OCI-M2 (cell line): Measurements from ENCODE around the gene OR11H6.
"Not testable (repeated sequence)": the region's sequence is repeated elsewhere in the genome, so short reads cannot be mapped to it uniquely, and the experiment has no call there.

Source experiments
- DNase-seq: peaks from one replicate; lab custom pipeline; 2025; ENCODE audit not compliant: unreplicated experiment; lab: John Stamatoyannopoulos, UW

OR11H6 gene

GRCh38 chr14:20223410-20223809 is at the start of gene OR11H6:
OR11H6 (plus strand) TSS chr14:20223710; CDS start chr14:20223710, 0 bp downstream.
- no peak for DNase-seq

GRCh38 chr14:20174205-20174604 is 49.3 kb upstream of the OR11H6 start:
- DNase-seq = not testable (repeated sequence)

GRCh38 chr14:20176330-20176729 is 47.2 kb upstream of the OR11H6 start:
- DNase-seq = no peak

DNA sequence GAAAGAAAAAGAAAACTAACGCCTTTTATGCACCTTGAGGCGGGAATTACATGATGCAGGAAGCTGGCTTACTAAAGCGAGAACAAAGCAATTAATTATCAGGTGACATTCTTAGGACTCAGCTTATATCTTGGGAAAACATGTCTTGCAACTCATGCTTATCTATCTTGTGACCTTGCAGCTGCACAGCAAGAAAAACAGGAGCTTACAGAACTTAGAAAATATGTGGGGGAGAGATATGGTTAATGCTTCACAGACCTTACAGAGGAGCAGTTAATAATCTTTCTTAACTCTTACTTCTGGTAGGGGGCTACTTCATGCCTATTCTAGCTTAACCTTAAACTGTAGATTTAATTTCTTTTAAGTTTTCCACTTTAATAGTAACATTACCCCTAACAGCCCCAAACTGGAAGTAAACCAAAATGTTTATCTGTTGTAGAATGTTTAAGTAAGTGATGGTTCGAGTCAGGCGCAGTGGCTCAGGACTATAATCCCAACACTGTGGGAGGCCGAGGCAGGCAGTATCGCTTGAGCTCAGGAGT is 46.0 kb upstream of the OR11H6 start:
- DNase-seq = peak; percentile 74

GRCh38 chr14:20179218-20179617 is 44.3 kb upstream of the OR11H6 start:
- DNase-seq = no peak

- no peak for DNase-seq
Observed at GRCh38 chr14:20179880-20180279, 43.6 kb upstream of the OR11H6 start.

- DNase-seq = no peak
Observed at GRCh38 chr14:20180486-20180885, 43.0 kb upstream of the OR11H6 start.

DNA sequence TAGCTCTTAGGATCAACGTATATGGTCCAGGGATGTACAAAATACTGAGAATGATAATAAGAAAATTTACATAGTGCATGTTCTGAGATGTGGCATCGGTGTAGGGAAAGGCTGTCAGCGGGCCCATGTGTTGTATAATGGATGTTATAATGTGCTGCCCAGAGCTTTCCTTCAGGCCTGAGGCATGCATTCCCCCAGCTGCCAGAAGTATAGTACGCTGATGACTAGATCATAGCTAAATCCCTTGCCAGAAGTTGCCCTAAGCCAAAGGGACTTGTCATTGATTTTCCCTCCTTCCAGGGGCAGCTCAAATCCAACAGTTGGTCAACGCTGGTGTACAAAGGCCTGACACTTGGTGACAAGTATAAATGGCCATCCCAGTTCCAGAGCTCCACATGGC is 39.3 kb upstream of the OR11H6 start:
- DNase-seq = no peak

DNA sequence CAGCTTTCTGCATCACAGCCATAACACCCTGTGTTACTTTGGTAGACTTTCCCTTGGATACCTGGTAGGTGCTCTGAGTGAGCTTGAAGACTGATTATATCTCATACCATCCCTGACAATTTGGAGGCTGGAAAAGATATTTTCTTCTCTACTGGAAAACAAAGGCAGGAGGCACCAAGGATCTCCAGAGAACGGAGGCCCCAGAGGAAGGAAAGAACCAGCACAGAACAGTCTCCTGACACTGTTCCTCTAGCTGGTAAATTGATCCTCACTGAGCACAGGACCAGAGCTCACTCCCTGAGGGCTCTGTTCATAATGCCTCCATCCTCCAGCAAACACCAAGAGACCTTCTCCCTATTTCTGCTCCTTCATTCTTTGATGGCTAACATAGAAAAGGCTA is 32.9 kb upstream of the OR11H6 start, which contains the start of gene OR11G2:
Gene OR11G2 (plus strand): TSS at position 301 of the 400 bp plus-strand sequence. CDS start 6,542 bp downstream, outside the sequence.
- no peak for DNase-seq

- DNase-seq = no peak
Observed at GRCh38 chr14:20191396-20191795, 32.1 kb upstream of the OR11H6 start.

DNA sequence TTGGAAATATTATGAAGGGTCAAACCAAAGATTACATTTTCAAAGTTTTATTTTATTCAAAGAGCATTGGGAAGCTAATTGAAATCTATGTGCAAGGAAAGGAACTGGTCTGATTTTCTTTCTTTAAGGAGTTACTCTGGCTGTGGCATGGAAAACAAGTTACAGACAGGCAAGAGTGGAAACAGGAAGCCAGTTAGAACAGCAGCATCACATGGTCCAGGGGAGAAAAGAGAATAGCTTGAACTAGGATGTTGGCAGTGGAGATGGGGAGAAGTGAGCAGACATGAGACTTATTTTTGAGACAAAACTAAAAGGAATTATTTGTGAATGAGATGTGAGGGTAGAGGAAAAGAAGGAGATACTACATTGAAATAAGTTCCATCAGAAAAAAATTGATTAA is 29.4 kb upstream of the OR11H6 start:
- no peak for DNase-seq

- not testable (repeated sequence) for DNase-seq
Observed at GRCh38 chr14:20195170-20195569, 28.3 kb upstream of the OR11H6 start.

DNA sequence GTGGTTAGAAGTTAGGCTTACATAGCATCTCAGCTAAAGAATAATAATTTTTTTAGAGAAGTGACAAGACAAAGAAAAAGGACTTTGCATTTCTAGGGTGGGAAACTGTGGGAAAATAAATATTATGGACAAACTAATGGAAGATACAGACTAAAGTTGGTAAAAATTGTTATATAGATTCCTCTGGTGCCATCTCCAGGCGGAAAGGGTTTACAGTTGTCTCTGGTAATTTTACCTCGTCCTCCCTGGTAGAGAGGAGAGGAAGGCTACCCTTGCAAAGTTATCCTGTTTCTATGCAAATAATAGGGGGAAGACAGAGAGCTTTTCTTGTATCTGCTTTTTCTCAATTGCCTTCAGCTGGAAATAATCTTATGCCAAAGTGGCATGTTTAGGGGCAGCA is 27.6 kb upstream of the OR11H6 start:
- no peak for DNase-seq

DNA sequence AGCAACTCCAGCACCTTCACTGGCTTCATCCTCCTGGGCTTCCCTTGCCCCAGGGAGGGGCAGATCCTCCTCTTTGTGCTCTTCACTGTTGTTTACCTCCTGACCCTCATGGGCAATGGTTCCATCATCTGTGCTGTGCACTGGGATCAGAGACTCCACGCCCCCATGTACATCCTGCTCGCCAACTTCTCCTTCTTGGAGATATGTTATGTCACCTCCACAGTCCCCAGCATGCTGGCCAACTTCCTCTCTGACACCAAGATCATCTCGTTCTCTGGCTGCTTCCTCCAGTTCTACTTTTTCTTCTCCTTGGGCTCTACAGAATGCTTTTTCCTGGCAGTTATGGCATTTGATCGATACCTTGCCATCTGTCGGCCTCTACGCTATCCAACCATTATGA is 26.1 kb upstream of the OR11H6 start:
- no peak for DNase-seq

GRCh38 chr14:20198991-20199390 is 24.5 kb upstream of the OR11H6 start:
- no peak for DNase-seq

- DNase-seq = no peak
Observed at GRCh38 chr14:20204721-20205120, 18.8 kb upstream of the OR11H6 start.

DNA sequence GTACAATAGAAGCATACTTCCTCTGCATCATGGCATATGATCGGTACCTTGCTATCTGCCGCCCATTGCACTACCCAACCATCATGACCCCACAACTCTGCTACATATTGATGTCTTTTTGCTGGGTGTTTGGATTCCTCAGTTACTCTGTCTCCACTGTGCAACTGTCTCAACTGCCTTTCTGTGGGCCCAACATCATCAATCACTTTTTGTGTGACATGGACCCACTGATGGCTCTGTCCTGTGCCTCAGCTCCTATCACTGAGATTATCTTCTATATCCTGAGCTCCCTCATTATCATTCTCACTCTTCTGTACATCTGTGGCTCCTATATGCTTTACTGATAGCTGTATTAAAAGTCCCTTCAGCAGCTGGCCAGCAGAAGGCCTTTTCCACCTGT is 13.9 kb upstream of the OR11H6 start:
- DNase-seq = no peak

DNA sequence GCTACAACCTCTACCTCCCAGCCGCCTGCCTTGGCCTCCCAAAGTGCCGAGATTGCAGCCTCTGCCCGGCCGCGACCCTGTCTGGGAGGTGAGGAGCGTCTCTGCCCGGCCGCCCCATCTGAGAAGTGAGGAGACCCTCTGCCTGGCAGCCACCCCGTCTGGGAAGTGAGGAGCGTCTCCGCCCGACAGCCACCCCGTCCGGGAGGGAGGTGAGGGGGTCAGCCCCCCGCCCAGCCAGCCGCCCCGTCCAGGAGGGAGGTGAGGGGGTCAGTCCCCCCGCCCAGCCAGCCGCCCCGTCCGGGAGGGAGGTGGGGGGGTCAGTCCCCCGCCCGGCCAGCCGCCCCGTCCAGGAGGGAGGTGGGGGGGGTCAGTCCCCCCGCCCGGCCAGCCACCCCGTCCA is 11.1 kb upstream of the OR11H6 start:
- DNase-seq = not testable (repeated sequence)

GRCh38 chr14:20215196-20215595 is 8.3 kb upstream of the OR11H6 start:
- no peak for DNase-seq

DNA sequence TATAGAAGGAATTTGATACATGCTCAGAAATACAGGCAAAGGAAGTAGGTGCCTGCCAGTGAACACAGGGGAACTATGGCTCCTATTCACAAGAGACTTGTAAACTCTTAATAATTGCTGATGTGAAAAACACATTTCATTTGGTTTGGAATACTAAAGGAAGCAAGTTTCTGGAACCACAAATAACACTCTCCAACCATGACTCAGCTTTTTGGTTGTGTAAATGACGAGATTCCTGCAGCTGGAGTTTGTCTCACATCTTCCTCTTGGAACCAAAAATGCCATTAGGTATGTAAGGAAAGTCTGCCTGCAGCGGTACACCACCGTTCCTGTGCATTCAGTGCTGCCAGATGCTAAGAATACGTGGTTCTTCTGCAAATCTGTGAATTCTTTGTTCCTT is 4.5 kb upstream of the OR11H6 start:
- DNase-seq = no peak

DNA sequence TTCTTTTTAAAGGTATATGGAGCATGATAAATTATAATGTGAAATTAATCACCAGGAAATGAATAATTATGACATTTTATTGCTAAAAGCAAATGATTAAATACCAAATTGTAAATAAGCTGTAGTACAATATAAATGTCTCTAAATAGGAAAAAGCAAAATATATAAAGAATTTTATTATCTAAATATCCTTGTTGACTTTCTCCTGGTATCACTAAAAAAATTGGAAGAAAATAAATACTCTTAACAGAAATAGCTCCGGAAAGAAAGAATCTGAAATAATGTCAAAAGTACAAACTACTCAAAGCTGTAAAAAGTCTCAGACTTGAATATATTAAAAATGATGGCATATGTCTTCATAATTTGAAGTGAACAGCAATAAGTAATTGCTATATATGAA is 5.2 kb downstream of the OR11H6 start, which contains the start of gene OR11H7:
Gene OR11H7 (plus strand): TSS at position 301 of the 400 bp plus-strand sequence.
- no peak for DNase-seq

- DNase-seq = not testable (repeated sequence)
Observed at GRCh38 chr14:20235415-20235814, 11.9 kb downstream of the OR11H6 start.

DNA sequence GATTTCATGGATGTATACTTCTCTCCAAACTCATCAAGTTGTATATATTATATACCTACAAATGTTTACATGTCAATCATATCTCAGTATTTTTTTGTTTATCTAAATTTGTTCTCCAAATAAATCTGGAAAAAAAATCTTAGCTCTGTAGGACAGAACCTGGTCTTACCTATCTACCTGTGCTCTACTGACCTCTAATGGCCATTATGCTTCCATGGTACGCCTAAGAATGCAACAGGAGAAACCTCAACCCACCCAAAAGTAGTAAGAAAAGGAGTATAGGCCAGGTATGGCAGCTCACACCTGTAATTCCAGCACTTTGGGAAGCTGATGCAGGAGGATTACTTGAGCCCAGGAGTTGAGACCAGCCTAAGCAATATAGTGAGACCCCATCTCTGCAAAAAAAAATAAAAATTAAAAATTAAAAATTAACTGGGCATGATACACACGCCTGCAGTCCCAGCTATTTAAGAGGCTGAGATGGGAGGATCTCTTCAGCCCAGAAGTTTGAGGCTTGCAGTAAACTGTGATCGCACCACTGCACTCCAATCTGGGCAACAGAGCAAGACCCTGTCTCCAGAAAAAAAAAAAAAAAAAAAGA is 24.2 kb downstream of the OR11H6 start:
- no peak for DNase-seq
